Common myeloid progenitor, CD34-positive (primary cell): ENCODE results near the gene DNAJC18.
"Not testable (repeated sequence)": the region's sequence is repeated elsewhere in the genome, so short reads cannot be mapped to it uniquely, and the experiment has no call there.

Experiments
- CTCF ChIA-PET: fragments of 350-600 bp; sonication (Branson Sonifier 250); formaldehyde crosslinking; loops from one replicate; lab custom pipeline; 2021; ENCODE audit warnings: antibody characterized with exemption; lab: Charles Lee
- POLR2A ChIA-PET: fragments of 350-600 bp; sonication (Branson Sonifier 250); formaldehyde crosslinking; loops from one replicate; lab custom pipeline; 2021; ENCODE audit warnings: antibody characterized with exemption; lab: Charles Lee
- DNase-seq, 3 donors: peaks; one replicate each; pipeline versions ENCODE4 v3.0.0 to v3.0.0-alpha.2; 2013
- H3K27ac ChIP-seq, 2 experiments: 1 replicate in 1 of 2; 2 replicates in 1 of 2; pipeline ENCODE4 v1.7.0; 2013; ENCODE audit warnings: inconsistent platforms in 2 of 2, low read length in 2 of 2, mild to moderate bottlenecking in 2 of 2, low read depth in 1 of 2, moderate library complexity in 1 of 2; ENCODE audit not compliant: severe bottlenecking in 2 of 2, insufficient read depth in 1 of 2, poor library complexity in 1 of 2
- H3K27me3 ChIP-seq, 5 experiments: replicated peaks in 2 of 5; 1 replicate in 3 of 5; 2 replicates in 2 of 5; pipeline versions ENCODE4 v1.6.1 to v1.7.0; 2013; ENCODE audit warnings: low read length in 4 of 5, mild to moderate bottlenecking in 2 of 5, moderate library complexity in 2 of 5, inconsistent platforms in 1 of 5; ENCODE audit not compliant: insufficient read depth in 5 of 5, control insufficient read depth in 4 of 5
- H3K36me3 ChIP-seq, 4 experiments: 1 replicate in 2 of 4; 2 replicates in 2 of 4; pipeline versions ENCODE4 v1.6.1 to v1.7.0; 2013; ENCODE audit warnings: low read length in 3 of 4, control low read depth in 1 of 4, mild to moderate bottlenecking in 1 of 4; ENCODE audit not compliant: control insufficient read depth in 4 of 4, insufficient read depth in 4 of 4
- H3K4me1 ChIP-seq, 4 experiments: 1 replicate in 3 of 4; 2 replicates in 1 of 4; pipeline versions ENCODE4 v1.6.1 to v1.7.1; 2013; ENCODE audit warnings: low read length in 3 of 4, mild to moderate bottlenecking in 3 of 4, control low read depth in 1 of 4, inconsistent platforms in 1 of 4, moderate library complexity in 1 of 4; ENCODE audit not compliant: control insufficient read depth in 4 of 4, insufficient read depth in 4 of 4; ENCODE audit errors: control extremely low read depth in 1 of 4
- H3K4me3 ChIP-seq, 7 experiments: 1 replicate in 4 of 7; 2 replicates in 3 of 7; pipeline versions ENCODE4 v1.5.1 to v1.7.0; 2013; ENCODE audit warnings: mild to moderate bottlenecking in 7 of 7, low read length in 6 of 7, moderate library complexity in 6 of 7, inconsistent platforms in 2 of 7, low read depth in 2 of 7, control low read depth in 1 of 7; ENCODE audit not compliant: insufficient read depth in 4 of 7, control insufficient read depth in 1 of 7; ENCODE audit errors: extremely low read depth in 1 of 7
- H3K9me3 ChIP-seq, 5 experiments: 1 replicate in 4 of 5; 2 replicates in 1 of 5; pipeline versions ENCODE4 v1.6.1 to v1.7.1; 2013; ENCODE audit warnings: low read length in 4 of 5, mild to moderate bottlenecking in 2 of 5, inconsistent platforms in 1 of 5, low read depth in 1 of 5, moderate library complexity in 1 of 5; ENCODE audit not compliant: control insufficient read depth in 4 of 5, insufficient read depth in 2 of 5; ENCODE audit errors: control extremely low read depth in 1 of 5
- WGBS: methylation state at CpG from one replicate; pipeline ENCODE4 v1.1.5; 2013; ENCODE audit not compliant: insufficient coverage; 5-methylcytosine and 5-hydroxymethylcytosine counted together

The DNAJC18 gene

GRCh38 chr5:139446956-139447779, 7.8 kb upstream of the DNAJC18 start:
- no peaks in the 10 kb centered on the region for H3K9me3 ChIP-seq
- no peaks in the 10 kb centered on the region for H3K27me3 ChIP-seq
- no peak overlapping the region for H3K27ac ChIP-seq
- 100% methylated on average over 3 of the region's 5 CpGs for WGBS
- DNase-seq = no peak
- ChIA-PET POLR2A (no interaction called here), CTCF (interaction anchor here (0.9 to 1.8 kb wide), 6 partner anchors 9 to 67 kb away, joined by 3 to 10 read pairs (median 3); no protein-coding TSS in a partner anchor)
- no peaks in the 10 kb centered on the region for H3K36me3 ChIP-seq
- H3K4me1 ChIP-seq = peaks cover 5 to 23% (median 21%) of the 10 kb centered on the region in 4 experiments
- no peak overlapping the region for H3K4me3 ChIP-seq

GRCh38 chr5:139445325-139446170, 6.2 kb upstream of the DNAJC18 start:
- Histone ChIP-seq H3K4me1 (peaks cover 5 to 27% (median 24%) of the 10 kb centered on the region in 4 experiments), H3K27ac (no peak overlapping the region), H3K27me3 (no peaks in the 10 kb centered on the region), H3K9me3 (no peaks in the 10 kb centered on the region), H3K4me3 (no peak overlapping the region), H3K36me3 (no peaks in the 10 kb centered on the region)
- DNase-seq = no peak
- 80% methylated on average over 5 of the region's 7 CpGs for WGBS
- ChIA-PET POLR2A (no interaction called here), CTCF (interaction anchor here (0.6 to 1.9 kb wide), 9 partner anchors 10 to 71 kb away, joined by 3 to 6 read pairs (median 3); partner anchors contain the start of gene STING1)

- H3K4me1 ChIP-seq = peaks cover 8 to 33% (median 30%) of the 10 kb centered on the region in 4 experiments
- WGBS = 7% methylated on average over 2 of the region's 4 CpGs
- ChIA-PET CTCF (interaction anchor here (0.9 to 2.9 kb wide), 11 partner anchors 8 to 61 kb away, joined by 3 to 11 read pairs (median 5); partner anchors contain the start of genes SMIM33 and STING1), POLR2A (interaction anchor here (0.6 to 1.8 kb wide), 5 partner anchors 20 to 204 kb away, joined by 3 to 15 read pairs (median 5); partner anchors contain the start of genes CXXC5 and STING1)
- no peaks in the 10 kb centered on the region for H3K27me3 ChIP-seq
- peak in 2 of 3 donors; percentile 22 to 35 for DNase-seq
- peak overlapping the region in 1 of 7 experiments; percentile 11 for H3K4me3 ChIP-seq
- no peaks in the 10 kb centered on the region for H3K9me3 ChIP-seq
- no peak overlapping the region for H3K27ac ChIP-seq
- no peaks in the 10 kb centered on the region for H3K36me3 ChIP-seq
Measured at GRCh38 chr5:139443831-139444453, 4.6 kb upstream of the DNAJC18 start.

GRCh38 chr5:139440416-139440815, 1.1 kb upstream of the DNAJC18 start:
- H3K36me3 ChIP-seq, H3K9me3 ChIP-seq, H3K4me3 ChIP-seq, DNase-seq, H3K27me3 ChIP-seq, POLR2A ChIA-PET, H3K27ac ChIP-seq: not testable (repeated sequence)
- WGBS = 98% methylated on average over 14 of the region's 17 CpGs
- H3K4me1 ChIP-seq = peaks cover 8 to 40% (median 36%) of the 10 kb centered on the region in 4 experiments
- CTCF ChIA-PET = interaction anchor here (1.1 to 3.2 kb wide), 5 partner anchors 10 to 72 kb away, joined by 3 to 24 read pairs (median 5); partner anchors contain the start of gene SMIM33

- ChIA-PET CTCF (interaction anchor here (0.7 to 9.4 kb wide), 10 partner anchors 15 to 82 kb away, joined by 3 to 64 read pairs (median 9); partner anchors contain the start of gene STING1), POLR2A (interaction anchor here (0.9 to 1.5 kb wide), 5 partner anchors 9 to 125 kb away, joined by 3 to 8 read pairs (median 4); partner anchors contain the start of gene SMIM33)
- WGBS = 40% methylated on average over 7 of the region's 8 CpGs
- H3K27ac ChIP-seq = peak overlapping the region in 1 of 2 experiments; percentile 39
- H3K9me3 ChIP-seq = no peaks in the 10 kb centered on the region
- peaks cover 0 to 22% (median 8%) of the 10 kb centered on the region in 4 experiments for H3K36me3 ChIP-seq
- no peak for DNase-seq
- peak overlapping the region in 6 of 7 experiments; percentile 53 to 91 (median 86) for H3K4me3 ChIP-seq
- no peaks in the 10 kb centered on the region for H3K27me3 ChIP-seq
- H3K4me1 ChIP-seq = peaks cover 2 to 32% (median 27%) of the 10 kb centered on the region in 4 experiments
Measured at GRCh38 chr5:139438707-139439012, 665 bp downstream of the DNAJC18 start.

- Histone ChIP-seq H3K27me3 (no peaks in the 10 kb centered on the region), H3K27ac (no peak overlapping the region), H3K4me1 (peaks cover 2 to 14% (median 12%) of the 10 kb centered on the region in 4 experiments), H3K4me3 (no peak overlapping the region), H3K9me3 (no peaks in the 10 kb centered on the region), H3K36me3 (peaks cover 0 to 28% (median 10%) of the 10 kb centered on the region in 4 experiments)
- WGBS = 80% methylated on average over 1 of the region's 3 CpGs
- CTCF ChIA-PET = interaction anchor here (0.6 to 9.4 kb wide), 8 partner anchors 9 to 78 kb away, joined by 3 to 64 read pairs (median 4); no protein-coding TSS in a partner anchor
- POLR2A ChIA-PET = interaction anchor here (0.6 kb wide), 1 partner anchor 79 kb away, joined by 4 read pairs; no protein-coding TSS in a partner anchor
- DNase-seq = no peak
Measured at GRCh38 chr5:139435676-139436075, 3.6 kb downstream of the DNAJC18 start.
